Neural crest cell (in vitro differentiated cells): ENCODE measurements around the gene CGGBP1. TPM values are rescaled to one million over a fixed set of nuclear protein-coding genes. Genes with fewer than 3 reads are reported as not detected.
A peak's percentile ranks its signal among the peaks of the same experiment; 100 is the strongest.

Source experiments
- DNase-seq: peaks from one replicate; pipeline ENCODE4 v3.0.0; 2021; ENCODE audit warnings: low read depth, mixed read lengths, low spot score
- H3K27ac Mint-ChIP-seq: one replicate; pipeline ENCODE4 v1.8.0; 2021; ENCODE audit warnings: mild to moderate bottlenecking, mixed read lengths; ENCODE audit not compliant: unreplicated experiment
- H3K27me3 Mint-ChIP-seq: 2 replicates; pipeline ENCODE4 v1.8.0; 2021; ENCODE audit warnings: low read depth, mild to moderate bottlenecking, mixed read lengths
- H3K36me3 Mint-ChIP-seq: 2 replicates; pipeline ENCODE4 v1.8.0; 2021; ENCODE audit warnings: low read depth, mild to moderate bottlenecking, mixed read lengths
- H3K4me1 Mint-ChIP-seq: 2 replicates; pipeline ENCODE4 v1.8.0; 2021; ENCODE audit warnings: mixed read lengths
- H3K4me3 Mint-ChIP-seq: one replicate; pipeline ENCODE4 v1.8.0; 2021; ENCODE audit warnings: mild to moderate bottlenecking, mixed read lengths
- H3K9me3 Mint-ChIP-seq: 2 replicates; pipeline ENCODE4 v1.8.0; 2021; ENCODE audit warnings: mixed read lengths
- CTCF ChIP-seq: fragments of 200-600 bp; sonication (generic); conservative IDR thresholded peaks from 2 replicates; pipeline ENCODE4 v1.5.0; 2021; ENCODE audit warnings: antibody characterized with exemption, mild to moderate bottlenecking
- total RNA-seq: library from RNA; stranded (reverse); gene quantifications from 2 replicates; pipeline ENCODE4 v1.2.1, GENCODE V29; 2021

The CGGBP1 gene
- total RNA-seq, 1 donor from 2014 or later = 95.5 TPM

DNA sequence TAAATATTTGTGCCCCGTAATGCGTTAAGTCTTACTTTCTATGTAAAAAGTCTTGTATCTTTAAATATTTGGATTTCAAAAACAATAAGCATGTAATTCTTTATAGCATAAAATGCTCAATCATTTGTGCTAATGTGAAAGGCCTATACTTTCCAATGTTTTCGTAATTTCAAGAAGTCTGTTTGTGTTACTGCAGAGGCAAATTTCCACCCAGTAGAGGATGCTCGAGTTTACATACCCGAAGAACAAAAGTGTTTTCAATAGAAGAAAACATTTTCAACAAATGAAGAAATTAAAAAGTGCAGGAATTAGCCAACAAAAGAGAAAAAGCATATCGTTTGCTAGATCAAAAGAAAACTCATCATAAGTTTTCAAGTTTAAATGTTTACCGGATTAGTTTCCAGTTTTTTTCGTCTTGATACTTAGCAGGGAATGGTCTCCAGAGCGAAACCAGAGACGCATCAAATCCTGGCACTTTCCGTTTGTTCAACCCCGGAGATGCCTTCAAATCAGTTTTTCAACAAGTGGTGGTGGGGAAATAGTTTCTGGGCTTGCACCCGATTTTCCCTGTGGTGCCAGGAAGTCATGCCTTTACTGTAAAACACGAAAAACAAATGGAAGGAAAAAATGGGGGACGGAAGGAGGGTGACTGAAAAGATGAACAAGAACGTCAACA is 1.0 kb downstream of the CGGBP1 start:
- H3K27ac Mint-ChIP-seq = peak overlapping the region; percentile 95
- H3K27me3 Mint-ChIP-seq = no peaks in the 10 kb centered on the region
- H3K4me1 Mint-ChIP-seq = peaks cover 42% of the 10 kb centered on the region
- peaks cover 12% of the 10 kb centered on the region for H3K36me3 Mint-ChIP-seq
- H3K9me3 Mint-ChIP-seq = no peaks in the 10 kb centered on the region
- H3K4me3 Mint-ChIP-seq = peak overlapping the region; percentile 96
- TF ChIP-seq CTCF = no peak
- DNase-seq = no peak

GRCh38 chr3:88046766-88047165 is 12.0 kb downstream of the CGGBP1 start:
- Mint-ChIP-seq H3K27me3 (no peaks in the 10 kb centered on the region), H3K27ac (no peak overlapping the region), H3K4me3 (no peak overlapping the region), H3K4me1 (no peaks in the 10 kb centered on the region), H3K36me3 (peaks cover 4% of the 10 kb centered on the region), H3K9me3 (peaks cover 4% of the 10 kb centered on the region)
- TF ChIP-seq CTCF = no peak
- DNase-seq = no peak

DNA sequence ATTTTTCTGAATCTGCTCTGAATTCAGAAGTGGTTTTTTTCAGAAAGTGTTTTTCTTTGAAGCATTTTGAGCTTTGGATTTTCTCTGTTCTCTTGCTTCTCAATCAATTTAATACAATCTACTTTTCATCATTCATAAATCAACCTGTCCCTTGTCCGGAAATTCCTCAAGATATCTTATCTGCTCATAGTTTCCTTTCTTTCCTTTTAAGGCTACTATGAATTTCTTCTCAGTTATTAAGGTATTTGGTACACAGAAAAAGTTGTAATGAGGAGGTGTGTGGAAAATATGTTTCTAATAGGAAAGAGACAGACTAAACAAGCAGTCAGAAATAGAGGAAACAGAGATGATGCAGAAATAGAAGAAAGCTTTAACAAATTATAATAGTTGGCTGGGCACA is 14.4 kb downstream of the CGGBP1 start:
- no peaks in the 10 kb centered on the region for H3K9me3 Mint-ChIP-seq
- H3K36me3 Mint-ChIP-seq = no peaks in the 10 kb centered on the region
- no peaks in the 10 kb centered on the region for H3K27me3 Mint-ChIP-seq
- no peak overlapping the region for H3K27ac Mint-ChIP-seq
- no peak for TF ChIP-seq CTCF
- no peak for DNase-seq
- no peak overlapping the region for H3K4me3 Mint-ChIP-seq
- no peaks in the 10 kb centered on the region for H3K4me1 Mint-ChIP-seq

DNA sequence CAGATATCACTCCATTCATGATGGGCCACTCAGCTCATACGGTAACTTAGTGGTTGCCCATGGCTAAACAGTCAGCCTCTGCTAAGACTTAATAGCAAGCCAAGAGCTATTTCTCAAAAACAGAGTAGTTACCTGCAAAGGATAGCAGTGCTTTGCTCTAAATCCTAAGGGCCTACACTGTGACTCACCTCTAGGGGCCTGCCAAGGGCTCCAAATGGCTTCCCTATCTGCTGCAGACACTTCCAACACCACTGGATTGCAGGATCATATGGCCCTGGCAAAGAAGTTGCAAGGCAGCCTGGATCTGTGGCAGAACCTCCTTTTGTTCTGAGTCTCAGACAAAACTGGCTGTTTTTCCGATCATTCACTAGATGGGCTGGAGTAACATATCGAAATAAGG is 17.8 kb downstream of the CGGBP1 start:
- H3K4me3 Mint-ChIP-seq = no peak overlapping the region
- no peaks in the 10 kb centered on the region for H3K4me1 Mint-ChIP-seq
- H3K36me3 Mint-ChIP-seq = no peaks in the 10 kb centered on the region
- H3K27me3 Mint-ChIP-seq = no peaks in the 10 kb centered on the region
- H3K9me3 Mint-ChIP-seq = peaks cover 2% of the 10 kb centered on the region
- no peak overlapping the region for H3K27ac Mint-ChIP-seq
- DNase-seq = no peak
- TF ChIP-seq CTCF = no peak

DNA sequence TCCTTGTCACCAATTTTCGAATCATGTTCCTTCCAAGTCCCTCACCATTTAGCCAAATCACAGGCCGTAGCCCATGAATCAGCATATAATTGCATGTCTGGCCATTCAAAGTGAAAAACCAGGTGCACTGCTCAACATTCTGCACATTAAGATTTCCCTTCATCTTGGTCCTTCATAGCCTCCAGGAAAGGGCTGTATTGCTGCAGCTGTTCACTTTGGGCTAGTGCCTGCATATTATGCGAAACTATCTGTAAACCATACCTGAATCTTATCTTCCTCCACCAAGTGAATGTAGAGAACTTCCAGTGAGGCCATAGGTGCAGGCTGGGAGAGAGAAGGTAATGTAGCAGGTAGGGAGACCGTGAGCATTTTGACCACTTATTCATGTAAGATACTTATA is 18.3 kb downstream of the CGGBP1 start:
- no peak for TF ChIP-seq CTCF
- no peak overlapping the region for H3K4me3 Mint-ChIP-seq
- H3K36me3 Mint-ChIP-seq = no peaks in the 10 kb centered on the region
- H3K4me1 Mint-ChIP-seq = no peaks in the 10 kb centered on the region
- H3K9me3 Mint-ChIP-seq = peaks cover 2% of the 10 kb centered on the region
- H3K27me3 Mint-ChIP-seq = no peaks in the 10 kb centered on the region
- H3K27ac Mint-ChIP-seq = no peak overlapping the region
- no peak for DNase-seq

DNA sequence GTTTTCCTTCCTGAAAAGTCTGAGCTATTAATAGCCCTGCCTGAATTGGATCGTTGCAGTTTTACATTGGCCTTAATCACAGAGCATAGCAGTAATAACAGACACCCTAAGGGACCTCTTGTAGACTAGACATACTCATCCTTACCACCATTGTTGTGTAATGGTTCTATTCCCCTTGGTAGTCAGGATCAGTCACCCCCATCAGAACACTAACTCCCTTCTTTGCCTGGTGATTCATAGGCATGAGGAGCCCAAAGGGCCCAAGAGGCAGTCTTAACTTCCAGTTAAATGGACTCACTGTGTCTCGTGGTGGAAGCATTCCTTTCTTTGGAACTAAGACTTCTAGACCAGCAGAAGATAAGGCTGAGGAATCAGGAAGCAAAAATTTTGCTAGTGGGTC is 20.2 kb downstream of the CGGBP1 start:
- Mint-ChIP-seq H3K27me3 (no peaks in the 10 kb centered on the region), H3K4me1 (no peaks in the 10 kb centered on the region), H3K9me3 (peaks cover 2% of the 10 kb centered on the region), H3K4me3 (no peak overlapping the region), H3K27ac (no peak overlapping the region), H3K36me3 (no peaks in the 10 kb centered on the region)
- no peak for DNase-seq
- TF ChIP-seq CTCF = no peak
